Raji (cell line): Measurements from ENCODE around the gene PAX5.
A peak's percentile ranks its signal among the peaks of the same experiment; 100 is the strongest.

Experiments
- POLR2A ChIP-seq: IDR thresholded peaks from 2 replicates; pipeline ENCODE4 v1.6.1; 2011; ENCODE audit warnings: low read depth, low read length, control low read depth; ENCODE audit not compliant: insufficient read depth

Gene PAX5

GRCh38 chr9:37029776-37030610 is 4.1 kb downstream of the PAX5 start:
- peak; percentile 21; the same call in 1 of the 2 replicates for TF ChIP-seq POLR2A

GRCh38 chr9:37029304-37029775 is 4.7 kb downstream of the PAX5 start:
- no peak; the same call in 1 of the 2 replicates for TF ChIP-seq POLR2A

GRCh38 chr9:37028420-37029031 is 5.5 kb downstream of the PAX5 start:
- no peak for TF ChIP-seq POLR2A

- TF ChIP-seq POLR2A, result peak; percentile 74
These were observed 6.3 kb downstream of the PAX5 start for GRCh38 chr9:37027582-37028419.

- no peak for TF ChIP-seq POLR2A
These were observed 7.0 kb downstream of the PAX5 start for GRCh38 chr9:37026931-37027581.

- TF ChIP-seq POLR2A, result no peak
These were observed 7.7 kb downstream of the PAX5 start for GRCh38 chr9:37026113-37026930.

- peak; percentile 27; the same call in 1 of the 2 replicates for TF ChIP-seq POLR2A
These were observed 8.3 kb downstream of the PAX5 start for GRCh38 chr9:37025823-37026112.

- TF ChIP-seq POLR2A, result 0 out of 2 replicates have a peak, but pooled peaks have one; percentile 25
These were observed 8.8 kb downstream of the PAX5 start for GRCh38 chr9:37025071-37025822.

GRCh38 chr9:37017546-37017945 is 16.5 kb downstream of the PAX5 start:
- TF ChIP-seq POLR2A, result no peak

- TF ChIP-seq POLR2A, result no peak
These were observed 22.5 kb downstream of the PAX5 start for GRCh38 chr9:37011530-37011929.

- TF ChIP-seq POLR2A, result no peak
These were observed 23.1 kb downstream of the PAX5 start for GRCh38 chr9:37010976-37011375.

- TF ChIP-seq POLR2A, result no peak
These were observed 23.9 kb downstream of the PAX5 start for GRCh38 chr9:37010180-37010579.

GRCh38 chr9:37007295-37007694 is 26.8 kb downstream of the PAX5 start:
- no peak for TF ChIP-seq POLR2A
